Thymus (tissue), 11 donors: ENCODE measurements around the gene DIO3. TPM values are rescaled to one million over a fixed set of nuclear protein-coding genes. Genes with fewer than 3 reads are reported as not detected.
"Not testable (repeated sequence)": the region's sequence is repeated elsewhere in the genome, so short reads cannot be mapped to it uniquely, and the experiment has no call there.

ENCODE experiments used
- DNase-seq, 9 donors: peaks; one replicate each; pipeline ENCODE4 v3.0.0-alpha.2; 2013; ENCODE audit warnings: low spot score in 9 of 9, low read depth in 6 of 9, missing footprints in 1 of 9
- H3K27ac ChIP-seq, 2 donors: one replicate each; pipeline ENCODE4 v1.5.1; 2013; ENCODE audit warnings: control low read depth in 1 of 2, low read depth in 1 of 2, low read length in 1 of 2, mild to moderate bottlenecking in 1 of 2, moderate library complexity in 1 of 2
- H3K27me3 ChIP-seq, 2 donors: one replicate each; pipeline ENCODE4 v1.5.1; 2013; ENCODE audit warnings: low read length in 1 of 2; ENCODE audit not compliant: control insufficient read depth in 2 of 2, insufficient read depth in 1 of 2
- H3K36me3 ChIP-seq, 2 donors: one replicate each; pipeline ENCODE4 v1.5.1; 2013; ENCODE audit warnings: low read length in 1 of 2, mild to moderate bottlenecking in 1 of 2, moderate library complexity in 1 of 2; ENCODE audit not compliant: control insufficient read depth in 2 of 2, insufficient read depth in 2 of 2
- H3K4me1 ChIP-seq, 2 donors: one replicate each; pipeline ENCODE4 v1.5.1; 2013; ENCODE audit warnings: low read length in 2 of 2; ENCODE audit not compliant: control insufficient read depth in 2 of 2, insufficient read depth in 2 of 2
- H3K4me3 ChIP-seq, 2 donors: one replicate each; pipeline ENCODE4 v1.5.1; 2013; ENCODE audit warnings: low read length in 2 of 2, control low read depth in 1 of 2, mild to moderate bottlenecking in 1 of 2
- H3K9me3 ChIP-seq, 2 donors: one replicate each; pipeline ENCODE4 v1.5.1; 2013; ENCODE audit warnings: low read length in 1 of 2, mild to moderate bottlenecking in 1 of 2; ENCODE audit not compliant: control insufficient read depth in 2 of 2, insufficient read depth in 1 of 2
- WGBS: extraction: QIAGEN DNeasy Blood & Tissue Kit; methylation state at CpG from one replicate; pipeline ENCODE4 v1.1.7; 2013; 5-methylcytosine and 5-hydroxymethylcytosine counted together
- polyA plus RNA-seq: library from polyadenylated mRNA; stranded (reverse); fragments of 200-250 nt; gene quantifications from one replicate; pipeline ENCODE4 v1.2.3, GENCODE V29; 2013
- total RNA-seq: library from RNA; stranded (reverse); fragments of 120-200 nt; gene quantifications from one replicate; pipeline ENCODE4 v1.2.4, GENCODE V29; 2013
- donor health status: healthy.

Gene DIO3
- total and polyA plus RNA-seq, 2 donors: 0.24 to 0.84 TPM

DNA sequence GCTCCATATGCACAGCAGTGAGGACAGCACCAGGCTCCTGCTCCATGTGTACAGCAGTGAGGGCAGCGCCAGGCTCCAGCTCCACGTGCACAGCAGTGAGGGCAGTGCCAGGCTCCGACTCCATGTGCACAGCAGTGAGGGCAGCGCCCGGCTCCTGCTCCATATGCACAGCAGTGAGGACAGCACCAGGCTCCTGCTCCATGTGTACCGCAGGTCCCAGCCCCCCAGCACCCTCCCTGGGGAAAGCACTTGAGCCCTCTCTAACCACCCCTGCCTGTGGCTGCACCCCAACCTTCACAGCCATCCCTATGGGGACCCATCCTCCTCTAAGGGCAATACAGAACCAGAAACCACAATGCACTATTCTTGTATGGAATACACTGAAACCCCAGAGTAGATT is 11.2 kb downstream of the DIO3 start:
- not testable (repeated sequence) for H3K27ac ChIP-seq, H3K4me3 ChIP-seq, H3K36me3 ChIP-seq, H3K4me1 ChIP-seq, H3K9me3 ChIP-seq, DNase-seq
- 94% methylated on average over 6 of the region's 6 CpGs for WGBS
- H3K27me3 ChIP-seq: peaks cover 2 to 22% of the 10 kb centered on the region in 2 donors

DNA sequence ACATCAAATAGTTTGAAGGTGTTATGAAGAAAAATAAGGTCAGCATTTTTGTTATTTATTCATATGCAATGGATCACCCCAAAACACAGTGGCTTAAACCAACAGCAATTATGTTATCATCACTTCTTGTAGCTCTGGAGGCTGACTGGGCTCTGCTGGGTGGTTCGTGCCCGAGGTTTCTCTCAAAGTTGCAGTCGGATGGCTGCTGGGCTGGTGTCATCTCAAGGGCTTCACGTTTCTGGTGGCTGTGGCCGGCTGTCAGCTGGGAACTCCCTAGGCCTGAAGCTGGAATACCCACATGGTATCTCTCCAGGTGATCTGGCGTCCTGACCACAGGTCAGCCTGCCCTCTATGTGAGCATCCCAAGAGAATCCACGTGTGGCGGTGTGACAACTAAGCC is 12.0 kb downstream of the DIO3 start:
- no peak overlapping the region for H3K4me3 ChIP-seq
- peaks cover 2 to 15% of the 10 kb centered on the region in 2 donors for H3K27me3 ChIP-seq
- H3K27ac ChIP-seq: no peak overlapping the region
- H3K9me3 ChIP-seq: no peaks in the 10 kb centered on the region
- DNase-seq: no peak
- no peaks in the 10 kb centered on the region for H3K4me1 ChIP-seq
- H3K36me3 ChIP-seq: no peaks in the 10 kb centered on the region
- WGBS: 84% methylated on average over 8 of the region's 8 CpGs

DNA sequence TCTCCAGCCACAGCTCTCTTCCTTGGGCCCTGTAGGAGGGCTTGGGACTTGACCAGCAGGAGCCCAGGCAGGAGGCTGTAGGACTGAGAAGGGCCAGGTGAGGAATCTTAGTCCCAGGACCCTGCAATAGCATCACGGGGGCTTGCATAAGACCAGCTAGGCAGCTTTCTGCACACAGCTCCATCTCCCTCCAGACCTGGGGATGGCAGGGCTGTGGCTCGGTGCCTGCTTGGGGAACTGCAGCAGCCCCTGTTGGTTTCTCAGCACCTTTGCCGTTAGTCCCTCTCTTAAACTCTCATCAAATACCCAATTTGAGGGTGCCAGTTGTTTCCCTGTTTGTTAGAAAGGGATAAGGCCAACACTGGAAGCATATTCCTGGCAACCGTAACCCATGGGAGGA is 14.3 kb downstream of the DIO3 start:
- H3K4me1 ChIP-seq: no peaks in the 10 kb centered on the region
- DNase-seq: no peak
- no peak overlapping the region for H3K4me3 ChIP-seq
- H3K9me3 ChIP-seq: no peaks in the 10 kb centered on the region
- H3K27me3 ChIP-seq: peaks cover 0 to 16% of the 10 kb centered on the region in 2 donors
- no peaks in the 10 kb centered on the region for H3K36me3 ChIP-seq
- WGBS: 88% methylated on average over 4 of the region's 4 CpGs
- no peak overlapping the region for H3K27ac ChIP-seq

DNA sequence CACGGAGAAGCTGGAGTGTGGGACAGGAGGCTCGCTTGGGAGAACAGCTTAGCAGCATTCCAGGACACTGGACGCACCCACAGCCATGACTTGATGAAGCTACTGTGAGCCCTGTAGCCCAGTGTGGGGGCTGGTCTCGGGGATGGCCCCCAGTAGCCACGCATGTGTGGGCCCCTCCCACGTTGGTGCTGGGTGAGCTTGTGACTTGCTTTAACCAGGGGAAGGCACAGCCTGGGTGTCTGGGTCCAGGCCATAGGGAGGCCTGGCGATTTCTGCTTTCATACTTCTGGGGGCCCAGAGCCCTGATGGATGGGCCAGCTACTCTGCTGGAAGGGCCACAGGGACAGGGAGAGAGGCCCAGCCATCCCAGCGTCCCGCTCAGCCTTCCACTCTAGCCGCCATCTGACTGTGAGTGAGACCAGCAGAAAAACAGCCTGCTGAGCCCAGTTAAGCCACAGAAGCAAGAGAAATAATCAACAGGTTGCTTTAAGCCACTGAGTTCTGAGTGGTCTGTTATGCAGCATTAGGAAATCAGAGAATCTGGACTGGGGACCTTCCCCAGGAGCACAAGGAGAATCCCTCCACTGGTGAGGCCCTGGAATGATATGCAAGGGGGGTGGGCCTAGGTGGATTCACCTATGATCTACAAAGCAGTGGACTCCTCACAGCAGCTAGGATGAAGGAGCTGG is 16.1 kb downstream of the DIO3 start:
- WGBS: 93% methylated on average over 10 of the region's 10 CpGs
- no peak overlapping the region for H3K27ac ChIP-seq
- H3K4me3 ChIP-seq: no peak overlapping the region
- DNase-seq: no peak
- H3K4me1 ChIP-seq: no peaks in the 10 kb centered on the region
- H3K9me3 ChIP-seq: no peaks in the 10 kb centered on the region
- H3K36me3 ChIP-seq: no peaks in the 10 kb centered on the region
- peaks cover 0 to 16% of the 10 kb centered on the region in 2 donors for H3K27me3 ChIP-seq

DNA sequence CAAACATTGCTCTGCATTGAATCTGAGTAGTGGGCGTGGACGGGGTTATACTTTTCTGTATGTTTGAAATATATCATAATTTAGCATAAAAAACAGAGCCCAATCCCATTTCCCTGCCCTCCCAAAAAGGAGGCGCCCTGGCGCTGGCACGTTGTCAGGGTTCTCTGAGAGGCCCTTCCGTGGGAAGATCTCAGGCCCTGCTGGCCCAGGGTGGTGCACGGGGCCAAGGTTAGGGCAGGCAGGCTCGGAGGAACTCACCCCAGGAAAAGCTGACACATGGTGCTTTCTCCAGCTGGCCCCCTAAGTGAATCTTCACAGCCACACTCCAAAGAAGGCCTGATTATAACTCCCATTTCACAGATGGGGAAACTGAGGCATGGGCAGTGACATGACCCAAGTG is 17.2 kb downstream of the DIO3 start:
- no peak for DNase-seq

DNA sequence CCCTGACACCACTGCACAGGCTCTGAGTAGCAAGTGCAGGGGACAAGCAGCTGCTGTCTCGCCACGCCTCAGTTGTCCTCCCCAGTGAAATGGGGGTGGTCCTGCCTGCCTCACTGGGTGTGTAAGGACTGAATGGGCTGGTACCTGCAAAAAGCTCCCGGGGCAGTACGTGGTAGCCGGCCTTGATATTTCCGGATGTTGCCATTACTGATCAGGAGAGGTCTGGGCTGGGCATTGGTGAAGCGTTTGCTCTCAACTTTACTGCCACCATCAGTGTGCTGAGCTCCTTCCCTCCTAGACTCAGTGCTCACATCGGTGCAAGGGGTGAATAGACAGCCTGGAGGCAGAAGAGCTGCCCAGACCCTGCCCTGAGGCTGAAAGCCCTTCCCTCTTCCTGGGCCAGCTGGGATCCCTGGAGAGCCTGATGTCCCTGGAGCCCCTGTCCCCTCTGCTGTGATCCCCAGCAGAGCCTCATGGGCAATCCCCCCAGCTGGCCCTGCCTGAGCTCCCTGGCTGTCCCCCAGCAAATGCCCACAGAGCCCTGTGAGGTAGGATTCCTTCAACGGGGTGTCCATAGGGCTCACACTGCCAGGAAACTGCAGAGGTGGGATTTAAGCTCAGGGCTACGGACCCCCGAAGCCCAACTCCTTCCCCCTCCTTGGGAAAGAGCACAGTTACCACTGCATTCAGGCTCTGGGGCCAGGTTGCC is 18.2 kb downstream of the DIO3 start:
- WGBS: 95% methylated on average over 11 of the region's 11 CpGs
- Histone ChIP-seq H3K27ac (no peak overlapping the region), H3K4me1 (no peaks in the 10 kb centered on the region), H3K9me3 (no peaks in the 10 kb centered on the region), H3K4me3 (no peak overlapping the region), H3K27me3 (peaks cover 0 to 14% of the 10 kb centered on the region in 2 donors), H3K36me3 (no peaks in the 10 kb centered on the region)
- no peak for DNase-seq

More for the DNA sequence above, 17.2 kb downstream of the DIO3 start:
- Histone ChIP-seq H3K27me3 (peaks cover 0 to 14% of the 10 kb centered on the region in 2 donors), H3K9me3 (no peaks in the 10 kb centered on the region), H3K4me1 (no peaks in the 10 kb centered on the region), H3K27ac (no peak overlapping the region), H3K36me3 (no peaks in the 10 kb centered on the region), H3K4me3 (no peak overlapping the region)
- 95% methylated on average over 8 of the region's 8 CpGs for WGBS

DNA sequence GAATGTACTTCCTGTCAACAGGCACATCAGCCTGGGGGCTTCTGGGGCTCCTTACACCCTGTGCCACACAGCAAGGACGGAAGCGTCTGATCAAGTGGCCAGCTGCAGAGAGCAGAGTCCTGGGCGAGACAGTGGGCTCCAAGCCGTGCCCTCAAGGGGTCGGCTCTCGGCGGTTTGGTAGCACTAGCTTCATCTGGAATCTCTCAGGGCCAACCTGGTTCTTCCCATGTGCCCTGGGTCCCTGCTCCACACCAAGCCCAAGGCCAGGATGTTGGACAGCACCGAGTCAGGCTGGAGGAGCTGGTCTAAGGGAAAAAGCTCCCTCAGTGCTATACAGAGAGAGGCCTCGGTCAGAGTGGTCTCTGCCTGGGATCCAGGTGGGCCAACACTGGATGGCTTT is 20.5 kb downstream of the DIO3 start:
- 98% methylated on average over 9 of the region's 9 CpGs for WGBS
- Histone ChIP-seq H3K4me1 (no peaks in the 10 kb centered on the region), H3K9me3 (no peaks in the 10 kb centered on the region), H3K36me3 (no peaks in the 10 kb centered on the region), H3K27ac (no peak overlapping the region), H3K4me3 (no peak overlapping the region), H3K27me3 (peaks cover 0 to 11% of the 10 kb centered on the region in 2 donors)
- DNase-seq: no peak

DNA sequence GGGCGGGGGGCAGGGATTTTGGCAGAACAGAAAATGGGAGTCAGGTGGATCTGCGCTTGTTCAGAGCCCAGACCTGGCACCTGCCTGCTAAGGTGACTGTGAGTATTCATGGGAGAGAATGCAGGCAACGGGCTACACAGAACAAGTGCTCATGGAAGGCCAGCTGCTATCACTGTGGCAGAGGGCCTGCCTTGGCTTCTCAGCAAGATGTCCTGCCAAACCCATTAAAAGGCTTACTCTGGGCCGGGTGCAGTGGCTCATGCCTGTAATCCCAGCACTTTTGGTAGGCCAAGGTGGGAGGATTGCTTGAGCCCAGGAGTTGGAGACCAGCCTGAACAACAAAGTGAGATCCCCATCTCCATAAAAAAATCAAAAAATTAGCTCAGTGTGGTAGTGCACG is 21.0 kb downstream of the DIO3 start:
- no peaks in the 10 kb centered on the region for H3K9me3 ChIP-seq
- peaks cover 0 to 11% of the 10 kb centered on the region in 2 donors for H3K27me3 ChIP-seq
- 97% methylated on average over 5 of the region's 5 CpGs for WGBS

DNA sequence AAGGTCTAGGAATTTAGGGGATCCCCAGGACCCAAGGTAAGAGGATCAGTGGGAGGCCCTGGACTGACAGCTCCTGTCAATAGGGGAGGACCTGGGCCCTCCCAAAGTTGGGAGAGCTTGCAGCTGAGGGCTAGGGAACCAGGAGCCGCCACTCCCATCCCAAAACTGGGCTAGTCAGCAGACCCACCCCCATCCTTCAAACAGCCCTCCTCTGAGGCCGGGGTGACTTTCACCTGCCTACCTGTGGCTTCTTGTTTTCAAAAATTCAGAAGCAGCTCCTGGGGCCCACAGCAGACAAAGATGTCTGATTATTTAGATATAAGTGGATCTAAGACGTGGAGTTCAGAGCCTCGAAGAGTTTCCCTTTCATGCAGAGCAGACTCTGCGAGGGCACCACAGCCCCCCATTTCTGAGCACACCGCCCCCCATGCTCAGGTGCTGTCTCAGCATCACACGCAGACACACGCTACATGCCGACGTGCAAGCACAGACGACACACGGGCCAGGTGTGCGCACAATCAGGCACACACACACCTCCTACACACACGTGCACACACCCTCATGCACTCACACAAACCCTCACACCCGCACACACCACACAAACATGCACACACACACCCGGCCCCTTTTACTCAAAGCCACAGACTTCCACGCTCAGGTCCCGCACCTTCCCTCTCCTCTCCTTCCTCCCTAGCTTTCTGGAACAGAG is 21.9 kb downstream of the DIO3 start:
- no peak for DNase-seq
- 94% methylated on average over 18 of the region's 18 CpGs for WGBS

More for the DNA sequence above, 21.0 kb downstream of the DIO3 start:
- no peak overlapping the region for H3K27ac ChIP-seq
- DNase-seq: no peak
- H3K4me1 ChIP-seq: no peaks in the 10 kb centered on the region
- no peak overlapping the region for H3K4me3 ChIP-seq
- no peaks in the 10 kb centered on the region for H3K36me3 ChIP-seq

More for the DNA sequence above, 21.9 kb downstream of the DIO3 start:
- Histone ChIP-seq H3K27me3 (peaks cover 0 to 11% of the 10 kb centered on the region in 2 donors), H3K27ac (no peak overlapping the region), H3K9me3 (no peaks in the 10 kb centered on the region), H3K4me3 (no peak overlapping the region), H3K4me1 (no peaks in the 10 kb centered on the region), H3K36me3 (no peaks in the 10 kb centered on the region)
